Subcutaneous abdominal adipose tissue (tissue), 5 donors: ENCODE data around the gene REN.

Experiments
- H3K27ac ChIP-seq: one replicate; pipeline ENCODE4 v1.7.0; 2013; ENCODE audit warnings: low read depth, mild to moderate bottlenecking, inconsistent platforms, low read length, moderate library complexity
- H3K27me3 ChIP-seq, 5 donors: one replicate each; pipeline ENCODE4 v1.7.0; 2013; ENCODE audit warnings: low read length in 5 of 5, inconsistent platforms in 1 of 5; ENCODE audit not compliant: control insufficient read depth in 5 of 5, insufficient read depth in 4 of 5
- H3K36me3 ChIP-seq, 5 donors: one replicate each; pipeline ENCODE4 v1.7.0; 2013; ENCODE audit warnings: low read length in 5 of 5; ENCODE audit not compliant: control insufficient read depth in 5 of 5, insufficient read depth in 5 of 5
- H3K4me1 ChIP-seq, 5 donors: one replicate each; pipeline ENCODE4 v1.7.0; 2013; ENCODE audit warnings: low read length in 5 of 5, mild to moderate bottlenecking in 3 of 5, moderate library complexity in 1 of 5; ENCODE audit not compliant: control insufficient read depth in 5 of 5, insufficient read depth in 5 of 5
- H3K4me3 ChIP-seq, 5 donors: one replicate each; pipeline ENCODE4 v1.7.0; 2013; ENCODE audit warnings: low read length in 5 of 5, low read depth in 1 of 5
- H3K9ac ChIP-seq, 5 donors: one replicate each; pipeline ENCODE4 v1.7.0; 2013; ENCODE audit warnings: low read length in 5 of 5, mild to moderate bottlenecking in 4 of 5, moderate library complexity in 3 of 5
- H3K9me3 ChIP-seq, 5 donors: one replicate each; pipeline ENCODE4 v1.7.0; 2013; ENCODE audit warnings: low read length in 5 of 5; ENCODE audit not compliant: control insufficient read depth in 5 of 5
- donor health status: healthy.
- donor health status: healthy.
- donor health status: healthy.
- donor health status: healthy.
- donor health status: healthy.

The REN gene

GRCh38 chr1:204166219-204166618 lies at the start of gene REN:
Gene REN (minus strand): TSS chr1:204166337. CDS start chr1:204166293, 44 bp downstream.
- no peak within 1 kb of the TSS for H3K27ac ChIP-seq
- peaks cover 0 to 3% (median 0%) of the 10 kb centered on the region in 5 donors for H3K4me1 ChIP-seq
- peaks cover 2 to 21% (median 15%) of the 10 kb centered on the region in 5 donors for H3K9me3 ChIP-seq
- no peak within 1 kb of the TSS for H3K9ac ChIP-seq
- peaks cover 13 to 15% (median 15%) of the 10 kb centered on the region in 5 donors for H3K27me3 ChIP-seq
- H3K36me3 ChIP-seq = no peaks in the 10 kb centered on the region
- H3K4me3 ChIP-seq = no peak within 1 kb of the TSS

GRCh38 chr1:204213668-204214662 lies 47.8 kb upstream of the REN start, which contains the start of gene GOLT1A:
Gene GOLT1A (minus strand): TSS chr1:204213988. CDS start chr1:204213906, 82 bp downstream.
- peaks cover 0 to 10% (median 8%) of the 10 kb centered on the region in 5 donors for H3K4me1 ChIP-seq
- no peak within 1 kb of the TSS for H3K27ac ChIP-seq
- no peaks in the 10 kb centered on the region for H3K36me3 ChIP-seq
- no peak within 1 kb of the TSS for H3K9ac ChIP-seq
- H3K4me3 ChIP-seq = peak within 1 kb of the TSS in 4 of 5 donors; percentile 5 to 42 (median 30)
- H3K9me3 ChIP-seq = no peaks in the 10 kb centered on the region
- H3K27me3 ChIP-seq = no peaks in the 10 kb centered on the region

DNA sequence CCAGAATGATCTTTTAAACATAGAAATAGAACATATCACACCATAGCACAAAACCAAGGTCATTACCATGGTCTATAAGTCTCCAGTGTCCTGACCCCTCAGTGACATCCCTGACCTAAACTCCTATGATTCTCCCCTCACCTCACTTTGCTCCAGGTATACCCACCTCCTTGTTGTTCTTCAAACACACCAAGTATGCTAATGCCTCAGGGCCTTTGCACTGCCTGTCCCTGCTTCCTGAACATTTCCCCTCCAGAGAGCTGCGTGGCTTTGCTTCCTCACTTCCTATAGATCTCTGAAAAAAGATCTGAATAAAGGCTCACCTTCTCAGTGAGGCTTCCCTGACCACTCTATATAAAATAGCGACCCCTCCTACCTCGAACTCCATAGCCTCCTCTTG lies 46.6 kb upstream of the REN start:
- Histone ChIP-seq H3K9ac (no peak overlapping the region), H3K27ac (no peak overlapping the region), H3K4me3 (no peak overlapping the region), H3K9me3 (no peaks in the 10 kb centered on the region), H3K36me3 (no peaks in the 10 kb centered on the region), H3K4me1 (peaks cover 0 to 10% (median 8%) of the 10 kb centered on the region in 5 donors), H3K27me3 (no peaks in the 10 kb centered on the region)

GRCh38 chr1:204211046-204211445 lies 44.9 kb upstream of the REN start:
- Histone ChIP-seq H3K4me3 (no peak overlapping the region), H3K9me3 (no peaks in the 10 kb centered on the region), H3K4me1 (peaks cover 0 to 14% (median 14%) of the 10 kb centered on the region in 5 donors), H3K27ac (no peak overlapping the region), H3K9ac (no peak overlapping the region), H3K36me3 (no peaks in the 10 kb centered on the region), H3K27me3 (peaks cover 0 to 5% (median 0%) of the 10 kb centered on the region in 5 donors)

DNA sequence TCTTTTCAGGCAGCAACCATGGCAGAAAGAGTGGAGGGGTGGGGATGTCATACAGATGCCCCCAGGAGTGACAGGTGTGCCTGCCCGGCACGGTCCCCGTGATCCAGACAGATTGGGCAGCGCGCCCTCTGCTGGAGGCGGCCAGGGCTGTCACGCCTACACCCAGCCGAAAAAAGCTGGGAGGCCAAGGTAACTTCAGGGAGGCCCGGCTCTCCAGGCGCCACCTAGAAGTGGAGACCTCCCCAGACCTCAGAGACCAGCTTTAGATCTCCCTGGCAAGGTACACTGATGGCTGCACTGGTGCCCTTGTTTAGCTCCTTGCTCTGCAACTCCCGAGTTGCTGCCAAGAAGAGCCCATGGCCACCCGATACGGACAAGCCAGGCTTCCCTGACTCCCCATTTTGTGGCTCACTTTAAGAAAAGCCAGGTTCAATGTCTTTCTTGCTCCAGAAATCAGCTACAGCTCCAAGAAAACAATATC lies 41.0 kb upstream of the REN start:
- Histone ChIP-seq H3K27ac (no peak overlapping the region), H3K36me3 (no peaks in the 10 kb centered on the region), H3K4me3 (no peak overlapping the region), H3K4me1 (peaks cover 0 to 9% (median 5%) of the 10 kb centered on the region in 5 donors), H3K27me3 (peaks cover 7 to 20% (median 12%) of the 10 kb centered on the region in 5 donors), H3K9ac (no peak overlapping the region), H3K9me3 (no peaks in the 10 kb centered on the region)

GRCh38 chr1:204206121-204206520 lies 40.0 kb upstream of the REN start:
- no peak overlapping the region for H3K9ac ChIP-seq
- no peaks in the 10 kb centered on the region for H3K36me3 ChIP-seq
- H3K9me3 ChIP-seq = no peaks in the 10 kb centered on the region
- peaks cover 7 to 26% (median 12%) of the 10 kb centered on the region in 5 donors for H3K27me3 ChIP-seq
- H3K4me3 ChIP-seq = no peak overlapping the region
- H3K27ac ChIP-seq = no peak overlapping the region
- H3K4me1 ChIP-seq = peaks cover 0 to 9% (median 5%) of the 10 kb centered on the region in 5 donors

- no peaks in the 10 kb centered on the region for H3K9me3 ChIP-seq
- H3K9ac ChIP-seq = no peak overlapping the region
- no peak overlapping the region for H3K27ac ChIP-seq
- peaks cover 7 to 26% (median 12%) of the 10 kb centered on the region in 5 donors for H3K27me3 ChIP-seq
- H3K4me3 ChIP-seq = no peak overlapping the region
- no peaks in the 10 kb centered on the region for H3K36me3 ChIP-seq
- peaks cover 0 to 9% (median 5%) of the 10 kb centered on the region in 5 donors for H3K4me1 ChIP-seq
Measured at GRCh38 chr1:204205486-204205885, 39.3 kb upstream of the REN start.

- H3K9me3 ChIP-seq = no peaks in the 10 kb centered on the region
- peaks cover 0 to 9% (median 5%) of the 10 kb centered on the region in 5 donors for H3K4me1 ChIP-seq
- peaks cover 7 to 26% (median 12%) of the 10 kb centered on the region in 5 donors for H3K27me3 ChIP-seq
- no peak overlapping the region for H3K27ac ChIP-seq
- H3K36me3 ChIP-seq = no peaks in the 10 kb centered on the region
- H3K9ac ChIP-seq = no peak overlapping the region
- H3K4me3 ChIP-seq = no peak overlapping the region
Measured at GRCh38 chr1:204204944-204205343, 38.8 kb upstream of the REN start.

- Histone ChIP-seq H3K27me3 (peaks cover 7 to 26% (median 12%) of the 10 kb centered on the region in 5 donors), H3K9ac (no peak overlapping the region), H3K4me1 (peaks cover 0 to 23% (median 11%) of the 10 kb centered on the region in 5 donors), H3K27ac (no peak overlapping the region), H3K36me3 (no peaks in the 10 kb centered on the region), H3K9me3 (no peaks in the 10 kb centered on the region), H3K4me3 (no peak overlapping the region)
Measured at GRCh38 chr1:204203206-204203767, 37.1 kb upstream of the REN start.
